SU-DHL-6 (cell line): ENCODE results near the gene IFI27.

Experiments
- H2AFZ ChIP-seq: fragments of 200-600 bp; sonication (generic); 2 replicates; pipeline ENCODE4 v1.6.1; 2014; ENCODE audit warnings: low read depth, mild to moderate bottlenecking, moderate library complexity, mixed read lengths, antibody characterized with exemption, low read length; ENCODE audit not compliant: severe bottlenecking
- H3F3A ChIP-seq: fragments of 200-600 bp; shearing (Covaris generic); 2 replicates; pipeline ENCODE4 v1.6.0; 2016; ENCODE audit warnings: antibody characterized with exemption, mild to moderate bottlenecking; ENCODE audit not compliant: insufficient read depth
- H3K27ac ChIP-seq: fragments of 200-600 bp; sonication (generic); 2 replicates; pipeline ENCODE4 v1.5.1; 2016; ENCODE audit warnings: low read depth, mild to moderate bottlenecking, low read length, moderate library complexity, mixed read lengths
- H3K27me3 ChIP-seq: fragments of 200-600 bp; sonication (generic), shearing (Covaris generic); 2 replicates; pipeline ENCODE4 v1.6.0; 2014; ENCODE audit warnings: mild to moderate bottlenecking, low read length
- H3K36me3 ChIP-seq: fragments of 200-600 bp; sonication (generic); 2 replicates; pipeline ENCODE4 v1.6.1; 2014; ENCODE audit warnings: mild to moderate bottlenecking, low read length, mixed read lengths
- H3K4me2 ChIP-seq: fragments of 300-600, 200-600 bp; shearing (Covaris generic), sonication (generic); 2 replicates; pipeline ENCODE4 v1.6.0; 2014; ENCODE audit warnings: low read length, low read depth, mild to moderate bottlenecking; ENCODE audit not compliant: poor library complexity, severe bottlenecking
- H3K4me3 ChIP-seq: fragments of 200-600 bp; sonication (generic); 2 replicates; pipeline ENCODE4 v1.5.1; 2014; ENCODE audit warnings: antibody characterized with exemption, low read length, mild to moderate bottlenecking, mixed read lengths; ENCODE audit not compliant: insufficient read depth, poor library complexity, severe bottlenecking
- H3K79me2 ChIP-seq: fragments of 200-600 bp; sonication (generic); 2 replicates; pipeline ENCODE4 v1.6.1; 2014; ENCODE audit warnings: mild to moderate bottlenecking, low read length, moderate library complexity; ENCODE audit not compliant: insufficient read depth
- H3K9ac ChIP-seq: fragments of 200-600 bp; sonication (generic); 2 replicates; pipeline ENCODE4 v1.7.0; 2014; ENCODE audit warnings: mild to moderate bottlenecking, low read length
- H3K9me2 ChIP-seq: fragments of 200-600 bp; sonication (generic); replicated peaks from 2 replicates; pipeline ENCODE4 v1.6.1; 2014; ENCODE audit warnings: low read length; ENCODE audit not compliant: insufficient read depth
- H3K9me3 ChIP-seq: fragments of 200-600 bp; sonication (generic); 2 replicates; pipeline ENCODE4 v1.6.1; 2014; ENCODE audit warnings: low read length, mixed read lengths; ENCODE audit not compliant: insufficient read depth
- H4K20me1 ChIP-seq: fragments of 200-600 bp; sonication (generic); 2 replicates; pipeline ENCODE4 v1.6.1; 2014; ENCODE audit warnings: low read depth, mild to moderate bottlenecking, antibody characterized with exemption, low read length, moderate library complexity, mixed read lengths
- CTCF ChIP-seq: fragments of 200-600 bp; sonication (generic); IDR thresholded peaks from one replicate; pipeline ENCODE4 v1.5.1; 2017; ENCODE audit warnings: antibody characterized with exemption, mild to moderate bottlenecking, low read length, moderate library complexity; ENCODE audit not compliant: insufficient read depth, poor library complexity, severe bottlenecking
- EZH2phosphoT487 ChIP-seq: fragments of 200-600 bp; sonication (generic), shearing (Covaris generic); conservative IDR thresholded peaks from 2 replicates; pipeline ENCODE4 v1.6.1; 2018; ENCODE audit warnings: mild to moderate bottlenecking, antibody characterized with exemption, low read length, moderate library complexity, mixed read lengths

The IFI27 gene

GRCh38 chr14:94161981-94162380, 51.4 kb downstream of the IFI27 start:
- H3K79me2 ChIP-seq: no peaks in the 10 kb centered on the region
- no peak overlapping the region for H3K27ac ChIP-seq
- TF ChIP-seq EZH2phosphoT487: no peak
- no peak for TF ChIP-seq CTCF
- no peak overlapping the region for H3K4me3 ChIP-seq
- no peaks in the 10 kb centered on the region for H4K20me1 ChIP-seq
- H3K9me2 ChIP-seq: no peaks in the 10 kb centered on the region
- no peaks in the 10 kb centered on the region for H3K36me3 ChIP-seq
- H3K4me2 ChIP-seq: no peak overlapping the region
- H3K9ac ChIP-seq: no peak overlapping the region
- no peak overlapping the region for H2AFZ ChIP-seq
- no peaks in the 10 kb centered on the region for H3K27me3 ChIP-seq
- H3F3A ChIP-seq: no peaks in the 10 kb centered on the region
- H3K9me3 ChIP-seq: no peaks in the 10 kb centered on the region

- H3K36me3 ChIP-seq: no peaks in the 10 kb centered on the region
- no peak overlapping the region for H3K27ac ChIP-seq
- H3K9me3 ChIP-seq: no peaks in the 10 kb centered on the region
- H3K27me3 ChIP-seq: no peaks in the 10 kb centered on the region
- H3K4me3 ChIP-seq: no peak overlapping the region
- H2AFZ ChIP-seq: no peak overlapping the region
- H3K9me2 ChIP-seq: no peaks in the 10 kb centered on the region
- H3F3A ChIP-seq: no peaks in the 10 kb centered on the region
- H4K20me1 ChIP-seq: no peaks in the 10 kb centered on the region
- no peak overlapping the region for H3K9ac ChIP-seq
- H3K79me2 ChIP-seq: no peaks in the 10 kb centered on the region
- no peak for TF ChIP-seq CTCF
- TF ChIP-seq EZH2phosphoT487: no peak
- H3K4me2 ChIP-seq: no peak overlapping the region
These were observed 51.9 kb downstream of the IFI27 start for GRCh38 chr14:94162466-94162865.

- TF ChIP-seq CTCF: no peak
- TF ChIP-seq EZH2phosphoT487: no peak
- Histone ChIP-seq H3F3A (no peaks in the 10 kb centered on the region), H3K27me3 (no peaks in the 10 kb centered on the region), H2AFZ (no peak overlapping the region), H3K9me2 (no peaks in the 10 kb centered on the region), H3K79me2 (no peaks in the 10 kb centered on the region), H3K27ac (no peak overlapping the region), H3K9ac (no peak overlapping the region), H3K9me3 (no peaks in the 10 kb centered on the region), H3K4me2 (no peak overlapping the region), H3K4me3 (no peak overlapping the region), H3K36me3 (no peaks in the 10 kb centered on the region), H4K20me1 (no peaks in the 10 kb centered on the region)
These were observed 53.3 kb downstream of the IFI27 start for GRCh38 chr14:94163796-94164195.
